Stimulated activated CD4-positive, alpha-beta T cell treated with anti-CD3 and anti-CD28 coated beads, Interleukin-4, amount 100 ng/mL, for 4 hours (primary cell): Measurements from ENCODE around the gene HOXA1.
"Not testable (repeated sequence)": the region's sequence is repeated elsewhere in the genome, so short reads cannot be mapped to it uniquely, and the experiment has no call there.

Experiments used
- DNase-seq, 2 experiments: peaks; one replicate each; pipeline ENCODE4 v3.0.0-alpha.2; 2020

Gene HOXA1

GRCh38 chr7:27091105-27091504 lies 4.7 kb downstream of the HOXA1 start:
- no peak for DNase-seq

- DNase-seq: no peak
These were observed 7.5 kb downstream of the HOXA1 start for GRCh38 chr7:27088002-27088922.

GRCh38 chr7:27083646-27084045 lies 12.2 kb downstream of the HOXA1 start:
- DNase-seq: no peak

GRCh38 chr7:27082171-27082570 lies 13.6 kb downstream of the HOXA1 start:
- no peak for DNase-seq

- DNase-seq: no peak
These were observed 14.9 kb downstream of the HOXA1 start for GRCh38 chr7:27080844-27081436.

- DNase-seq: no peak
These were observed 16.4 kb downstream of the HOXA1 start for GRCh38 chr7:27079234-27079975.

- no peak for DNase-seq
These were observed 17.1 kb downstream of the HOXA1 start for GRCh38 chr7:27078616-27079233.

- DNase-seq: no peak
These were observed 22.7 kb downstream of the HOXA1 start for GRCh38 chr7:27073076-27073475.

- DNase-seq: no peak
These were observed 24.0 kb downstream of the HOXA1 start for GRCh38 chr7:27071622-27072390.

- no peak for DNase-seq
These were observed 27.5 kb downstream of the HOXA1 start for GRCh38 chr7:27068259-27068658.

GRCh38 chr7:27066148-27066547 lies 29.7 kb downstream of the HOXA1 start:
- no peak for DNase-seq

- DNase-seq: no peak
These were observed 30.1 kb downstream of the HOXA1 start for GRCh38 chr7:27065709-27066108.

- DNase-seq: no peak
These were observed 31.1 kb downstream of the HOXA1 start for GRCh38 chr7:27064661-27065060.

- no peak for DNase-seq
These were observed 31.6 kb downstream of the HOXA1 start for GRCh38 chr7:27064159-27064558.

- DNase-seq: no peak
These were observed 32.9 kb downstream of the HOXA1 start for GRCh38 chr7:27062946-27063345.

- no peak for DNase-seq
These were observed 42.6 kb downstream of the HOXA1 start for GRCh38 chr7:27053153-27053552.

GRCh38 chr7:27051451-27051850 lies 44.3 kb downstream of the HOXA1 start:
- no peak for DNase-seq

- DNase-seq: no peak
These were observed 47.4 kb downstream of the HOXA1 start for GRCh38 chr7:27048438-27048837.

- DNase-seq: no peak
These were observed 48.8 kb downstream of the HOXA1 start for GRCh38 chr7:27046854-27047549.

- DNase-seq: not testable (repeated sequence)
These were observed 49.8 kb downstream of the HOXA1 start for GRCh38 chr7:27045972-27046371.

GRCh38 chr7:27045066-27045465 lies 50.7 kb downstream of the HOXA1 start:
- not testable (repeated sequence) for DNase-seq
